Activated naive CD4-positive, alpha-beta T cell treated with anti-CD3 and anti-CD28 coated beads, Interleukin-2, amount 50 U/mL, for 24 hours (primary cell): ENCODE results near the gene HBP1.
"Not testable (repeated sequence)": the region's sequence is repeated elsewhere in the genome, so short reads cannot be mapped to it uniquely, and the experiment has no call there.

Experiments used
- H3K27ac Mint-ChIP-seq: one replicate; pipeline ENCODE4 v1.8.0; 2021; ENCODE audit warnings: mild to moderate bottlenecking, mixed read lengths
- H3K27me3 Mint-ChIP-seq: one replicate; pipeline ENCODE4 v1.8.0; 2021; ENCODE audit warnings: mixed read lengths
- H3K36me3 Mint-ChIP-seq: one replicate; pipeline ENCODE4 v1.8.0; 2021; ENCODE audit warnings: mixed read lengths
- H3K4me1 Mint-ChIP-seq: one replicate; pipeline ENCODE4 v1.8.0; 2021; ENCODE audit warnings: mixed read lengths
- H3K4me3 Mint-ChIP-seq: one replicate; pipeline ENCODE4 v1.8.0; 2021; ENCODE audit warnings: mild to moderate bottlenecking, mixed read lengths
- H3K9me3 Mint-ChIP-seq: one replicate; pipeline ENCODE4 v1.8.0; 2021; ENCODE audit warnings: mixed read lengths

The HBP1 gene

DNA sequence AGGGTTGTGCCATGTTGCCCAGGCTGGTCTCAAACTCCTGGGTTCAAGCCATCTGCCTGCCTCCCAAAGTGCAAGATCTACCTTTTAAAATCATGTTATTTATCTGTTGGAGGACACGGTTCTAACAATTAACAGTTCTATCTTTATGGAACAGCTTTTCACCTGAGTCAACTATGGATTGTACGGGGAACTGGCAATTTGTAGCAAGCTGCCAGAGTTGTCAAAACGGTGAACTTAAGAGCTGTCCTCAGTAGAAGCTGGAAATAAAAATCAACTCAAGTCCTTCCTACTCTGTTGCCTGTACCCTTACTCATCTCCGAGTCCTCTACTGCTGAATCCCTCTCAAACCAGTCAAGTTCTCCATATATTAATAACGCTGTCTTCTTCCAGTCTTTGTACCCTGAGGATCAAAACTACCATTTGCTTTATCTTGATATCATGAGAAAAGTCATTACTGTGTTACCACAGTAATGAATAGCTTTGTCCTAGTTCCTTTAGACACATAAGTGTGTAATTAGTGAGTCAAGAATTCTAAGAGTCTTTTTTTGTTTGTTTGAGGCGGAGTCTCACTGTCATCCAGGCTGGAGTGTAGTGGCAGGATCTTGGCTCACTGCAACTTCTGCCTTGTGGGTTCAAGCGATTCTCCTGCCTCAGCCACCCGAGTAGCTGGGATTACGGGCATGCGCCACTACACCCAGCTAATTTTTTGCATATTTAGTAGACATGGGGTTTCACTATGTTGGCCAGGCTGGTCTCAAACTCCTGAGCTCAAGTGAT lies 28.2 kb downstream of the HBP1 start:
- Mint-ChIP-seq H3K27me3 (no peaks in the 10 kb centered on the region), H3K4me1 (peaks cover 17% of the 10 kb centered on the region), H3K27ac (peak overlapping the region; percentile 25), H3K4me3 (no peak overlapping the region), H3K9me3 (no peaks in the 10 kb centered on the region), H3K36me3 (peaks cover 8% of the 10 kb centered on the region)

DNA sequence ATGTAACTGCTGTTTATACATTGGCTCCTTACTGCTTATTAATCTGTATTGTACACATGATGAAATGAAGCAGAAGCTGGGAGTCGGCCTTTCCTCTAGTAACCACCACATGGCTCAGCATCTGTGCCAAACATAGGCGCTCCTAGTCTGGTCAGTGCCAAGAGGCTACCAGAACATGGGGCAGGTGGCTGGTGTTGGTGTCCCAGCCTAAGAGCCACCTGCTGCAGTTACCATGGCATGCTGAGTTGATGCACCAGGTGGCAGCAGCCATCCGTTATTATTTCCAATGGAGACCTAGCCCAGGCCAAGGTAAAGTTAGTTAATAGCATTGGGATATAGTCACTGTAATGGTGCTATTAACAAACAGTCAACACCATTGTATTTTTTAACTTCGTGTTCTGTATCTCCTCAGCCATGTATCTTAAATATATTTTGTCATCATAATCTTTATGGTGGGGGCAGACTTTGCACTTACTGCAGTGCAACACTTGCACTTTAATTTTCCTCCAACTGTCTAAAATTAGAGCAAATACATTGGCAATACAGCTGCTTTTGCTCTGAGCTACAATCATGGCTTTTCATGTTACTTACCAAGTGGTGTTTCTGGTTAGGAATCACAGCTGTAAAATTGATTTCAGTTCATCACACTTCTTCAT lies 33.1 kb downstream of the HBP1 start:
- Mint-ChIP-seq H3K27ac (no peak overlapping the region), H3K4me1 (peaks cover 3% of the 10 kb centered on the region), H3K36me3 (peaks cover 13% of the 10 kb centered on the region), H3K9me3 (no peaks in the 10 kb centered on the region), H3K4me3 (no peak overlapping the region), H3K27me3 (no peaks in the 10 kb centered on the region)

DNA sequence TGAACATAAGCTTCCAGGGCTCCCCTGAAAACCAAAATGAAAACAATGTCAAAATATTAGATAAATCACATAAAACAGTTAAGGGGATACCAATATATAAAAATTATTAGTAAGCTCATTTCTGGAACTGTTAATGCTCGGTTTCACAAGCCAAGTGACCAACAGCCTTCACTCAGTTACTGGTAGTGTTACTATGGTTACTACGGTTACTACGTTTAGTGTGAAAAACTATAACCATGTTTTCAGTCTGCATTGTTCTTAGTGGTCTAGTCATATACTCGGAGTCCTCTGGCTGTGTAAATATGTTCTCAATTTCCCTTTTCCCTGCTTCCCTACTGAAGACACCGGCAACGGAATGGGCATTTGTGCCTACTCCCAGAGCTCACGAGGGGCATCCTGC lies 34.8 kb downstream of the HBP1 start:
- Mint-ChIP-seq H3K27ac (no peak overlapping the region), H3K27me3 (no peaks in the 10 kb centered on the region), H3K36me3 (peaks cover 13% of the 10 kb centered on the region), H3K9me3 (no peaks in the 10 kb centered on the region), H3K4me1 (no peaks in the 10 kb centered on the region), H3K4me3 (no peak overlapping the region)

DNA sequence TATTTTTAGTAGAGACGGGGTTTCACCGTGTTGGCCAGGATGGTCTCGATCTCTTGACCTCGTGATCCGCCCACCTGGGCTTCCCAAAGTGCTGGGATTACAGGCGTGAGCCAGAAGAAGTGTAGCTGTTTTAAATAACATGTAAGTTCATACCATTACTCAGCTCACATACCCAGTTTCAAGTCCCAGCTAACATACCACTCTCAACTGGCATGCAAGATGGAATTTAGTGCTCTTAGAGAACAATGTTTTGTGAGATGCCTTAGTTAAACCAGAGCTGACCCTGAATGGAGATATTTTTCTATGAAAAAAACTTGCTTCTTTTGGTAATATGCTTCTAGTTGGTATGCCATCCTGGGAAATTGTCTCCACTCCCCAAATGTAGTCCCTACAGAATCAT lies 37.3 kb downstream of the HBP1 start:
- no peak overlapping the region for H3K27ac Mint-ChIP-seq
- no peak overlapping the region for H3K4me3 Mint-ChIP-seq
- H3K4me1 Mint-ChIP-seq: no peaks in the 10 kb centered on the region
- H3K27me3 Mint-ChIP-seq: no peaks in the 10 kb centered on the region
- no peaks in the 10 kb centered on the region for H3K9me3 Mint-ChIP-seq
- peaks cover 22% of the 10 kb centered on the region for H3K36me3 Mint-ChIP-seq

DNA sequence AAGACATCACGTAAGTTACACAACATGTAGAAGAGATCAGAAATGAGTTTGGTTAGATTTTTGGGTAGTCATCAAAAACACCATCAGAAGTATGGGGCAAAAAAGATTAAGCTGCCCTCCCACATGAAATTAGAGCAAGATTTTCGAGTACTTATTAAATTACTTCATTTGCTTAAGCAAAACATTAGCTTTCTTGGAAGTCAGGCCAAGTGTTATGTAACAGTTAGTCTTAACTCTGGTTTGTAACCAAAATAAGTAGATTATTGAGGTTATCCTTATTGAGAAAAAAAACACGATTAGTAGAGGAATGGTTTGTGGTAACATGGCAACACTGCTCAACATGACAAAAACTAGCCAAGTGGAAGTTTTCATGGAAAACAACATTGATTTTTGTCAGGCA lies 37.9 kb downstream of the HBP1 start:
- H3K27ac Mint-ChIP-seq: no peak overlapping the region
- H3K4me1 Mint-ChIP-seq: no peaks in the 10 kb centered on the region
- peaks cover 21% of the 10 kb centered on the region for H3K36me3 Mint-ChIP-seq
- H3K27me3 Mint-ChIP-seq: no peaks in the 10 kb centered on the region
- H3K9me3 Mint-ChIP-seq: no peaks in the 10 kb centered on the region
- H3K4me3 Mint-ChIP-seq: no peak overlapping the region

- Mint-ChIP-seq H3K27ac (no peak overlapping the region), H3K36me3 (peaks cover 19% of the 10 kb centered on the region), H3K27me3 (no peaks in the 10 kb centered on the region), H3K9me3 (no peaks in the 10 kb centered on the region), H3K4me1 (no peaks in the 10 kb centered on the region), H3K4me3 (no peak overlapping the region)
These were observed 38.7 kb downstream of the HBP1 start for GRCh38 chr7:107207459-107207858.

DNA sequence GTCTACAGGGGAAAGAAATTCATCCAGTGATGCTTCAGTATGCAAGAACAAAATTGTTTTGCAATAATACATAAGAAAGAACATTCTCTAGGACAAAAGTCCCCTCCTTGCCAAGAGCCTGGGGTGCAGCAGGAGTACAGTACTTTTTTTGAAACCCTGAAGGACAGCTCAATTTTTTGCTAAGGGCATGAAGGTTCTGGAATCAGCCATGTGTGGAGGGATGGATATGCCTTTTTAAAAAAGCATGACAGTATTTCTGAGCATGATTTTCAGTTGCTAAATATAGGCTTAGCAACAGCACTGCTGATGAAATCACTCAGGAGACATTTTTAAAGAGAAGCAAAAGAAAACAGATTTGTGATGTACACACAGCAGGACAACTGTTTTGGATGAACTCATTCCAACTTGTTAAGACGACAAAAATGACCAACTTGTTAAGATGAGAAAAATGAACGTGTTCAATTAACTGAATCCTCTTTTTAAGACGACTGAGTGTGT lies 39.3 kb downstream of the HBP1 start:
- H3K4me3 Mint-ChIP-seq: no peak overlapping the region
- peaks cover 18% of the 10 kb centered on the region for H3K36me3 Mint-ChIP-seq
- no peaks in the 10 kb centered on the region for H3K27me3 Mint-ChIP-seq
- no peaks in the 10 kb centered on the region for H3K9me3 Mint-ChIP-seq
- H3K4me1 Mint-ChIP-seq: no peaks in the 10 kb centered on the region
- H3K27ac Mint-ChIP-seq: peak overlapping the region; percentile 48

DNA sequence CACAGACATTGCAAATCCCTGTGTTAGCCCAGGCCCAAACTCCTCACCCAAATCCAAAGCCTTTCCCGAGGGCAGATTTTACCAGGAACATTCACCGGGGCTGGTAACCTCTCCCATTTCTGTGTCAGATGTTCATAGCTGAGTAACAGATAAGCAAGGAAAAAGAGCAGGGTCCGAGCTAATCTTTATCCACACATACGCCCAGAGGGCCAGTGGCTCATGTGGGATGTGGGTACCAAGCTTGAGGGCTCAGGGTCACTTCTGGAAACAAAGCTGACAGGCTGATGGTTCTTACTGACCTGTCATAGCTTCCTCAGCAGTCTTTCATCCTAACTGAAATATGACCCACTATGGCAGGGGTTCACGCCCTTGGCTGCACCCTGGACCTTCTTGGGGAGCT lies 39.8 kb downstream of the HBP1 start:
- no peaks in the 10 kb centered on the region for H3K27me3 Mint-ChIP-seq
- no peak overlapping the region for H3K4me3 Mint-ChIP-seq
- no peak overlapping the region for H3K27ac Mint-ChIP-seq
- H3K9me3 Mint-ChIP-seq: no peaks in the 10 kb centered on the region
- H3K4me1 Mint-ChIP-seq: no peaks in the 10 kb centered on the region
- H3K36me3 Mint-ChIP-seq: peaks cover 22% of the 10 kb centered on the region

GRCh38 chr7:107209565-107209964 lies 40.8 kb downstream of the HBP1 start:
- Mint-ChIP-seq H3K4me3 (no peak overlapping the region), H3K36me3 (peaks cover 25% of the 10 kb centered on the region), H3K27ac (peak overlapping the region; percentile 56), H3K27me3 (no peaks in the 10 kb centered on the region), H3K9me3 (no peaks in the 10 kb centered on the region), H3K4me1 (no peaks in the 10 kb centered on the region)

- H3K9me3 Mint-ChIP-seq: no peaks in the 10 kb centered on the region
- H3K4me1 Mint-ChIP-seq: no peaks in the 10 kb centered on the region
- H3K36me3 Mint-ChIP-seq: peaks cover 27% of the 10 kb centered on the region
- no peak overlapping the region for H3K27ac Mint-ChIP-seq
- no peaks in the 10 kb centered on the region for H3K27me3 Mint-ChIP-seq
- no peak overlapping the region for H3K4me3 Mint-ChIP-seq
These were observed 41.6 kb downstream of the HBP1 start for GRCh38 chr7:107210400-107210799.

DNA sequence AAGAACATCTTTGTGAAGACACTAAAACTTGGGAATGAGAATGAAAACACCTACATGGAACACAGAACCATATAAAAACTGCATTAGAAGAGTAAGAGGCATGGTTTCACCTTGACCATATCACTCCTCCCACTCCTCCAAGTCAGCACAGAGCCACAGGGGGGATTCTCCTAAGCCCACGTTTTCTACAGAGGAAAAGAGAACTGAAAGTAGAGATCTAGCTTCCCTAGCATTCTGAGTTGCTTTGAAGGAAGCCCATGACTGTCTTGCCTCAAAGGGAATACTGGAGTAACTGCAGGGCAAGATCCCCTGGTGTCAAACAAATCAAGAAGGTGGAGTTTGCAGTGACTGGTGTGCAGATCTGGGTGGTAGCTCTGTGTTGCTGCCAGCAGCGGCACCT lies 43.9 kb downstream of the HBP1 start:
- H3K27me3 Mint-ChIP-seq: no peaks in the 10 kb centered on the region
- H3K36me3 Mint-ChIP-seq: peaks cover 41% of the 10 kb centered on the region
- H3K4me1 Mint-ChIP-seq: no peaks in the 10 kb centered on the region
- H3K4me3 Mint-ChIP-seq: no peak overlapping the region
- peaks cover 11% of the 10 kb centered on the region for H3K9me3 Mint-ChIP-seq
- H3K27ac Mint-ChIP-seq: no peak overlapping the region

GRCh38 chr7:107213193-107213788 lies 44.5 kb downstream of the HBP1 start:
- no peaks in the 10 kb centered on the region for H3K4me1 Mint-ChIP-seq
- peaks cover 44% of the 10 kb centered on the region for H3K36me3 Mint-ChIP-seq
- H3K27ac Mint-ChIP-seq: no peak overlapping the region
- peaks cover 11% of the 10 kb centered on the region for H3K9me3 Mint-ChIP-seq
- no peak overlapping the region for H3K4me3 Mint-ChIP-seq
- H3K27me3 Mint-ChIP-seq: no peaks in the 10 kb centered on the region

DNA sequence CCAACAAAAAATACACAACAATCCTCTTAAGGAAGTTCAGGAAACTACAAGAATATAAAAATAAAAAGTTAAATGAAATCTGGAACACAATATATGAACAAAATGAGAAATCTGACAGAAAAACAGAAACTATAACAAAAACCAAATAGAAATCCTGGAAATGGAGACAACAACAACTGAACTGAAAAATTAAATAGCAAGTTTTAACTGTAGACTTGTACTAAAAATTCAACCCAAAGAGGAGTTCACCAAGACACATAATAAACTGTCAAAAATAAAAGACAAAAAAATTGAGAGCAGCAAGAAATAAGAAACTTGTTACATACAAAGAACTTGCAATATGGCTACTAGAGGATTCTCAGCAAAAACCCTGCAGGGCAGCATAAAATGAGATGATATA lies 45.1 kb downstream of the HBP1 start:
- Mint-ChIP-seq H3K27me3 (no peaks in the 10 kb centered on the region), H3K4me1 (no peaks in the 10 kb centered on the region), H3K4me3 (no peak overlapping the region), H3K9me3 (peaks cover 11% of the 10 kb centered on the region), H3K27ac (no peak overlapping the region), H3K36me3 (peaks cover 47% of the 10 kb centered on the region)

DNA sequence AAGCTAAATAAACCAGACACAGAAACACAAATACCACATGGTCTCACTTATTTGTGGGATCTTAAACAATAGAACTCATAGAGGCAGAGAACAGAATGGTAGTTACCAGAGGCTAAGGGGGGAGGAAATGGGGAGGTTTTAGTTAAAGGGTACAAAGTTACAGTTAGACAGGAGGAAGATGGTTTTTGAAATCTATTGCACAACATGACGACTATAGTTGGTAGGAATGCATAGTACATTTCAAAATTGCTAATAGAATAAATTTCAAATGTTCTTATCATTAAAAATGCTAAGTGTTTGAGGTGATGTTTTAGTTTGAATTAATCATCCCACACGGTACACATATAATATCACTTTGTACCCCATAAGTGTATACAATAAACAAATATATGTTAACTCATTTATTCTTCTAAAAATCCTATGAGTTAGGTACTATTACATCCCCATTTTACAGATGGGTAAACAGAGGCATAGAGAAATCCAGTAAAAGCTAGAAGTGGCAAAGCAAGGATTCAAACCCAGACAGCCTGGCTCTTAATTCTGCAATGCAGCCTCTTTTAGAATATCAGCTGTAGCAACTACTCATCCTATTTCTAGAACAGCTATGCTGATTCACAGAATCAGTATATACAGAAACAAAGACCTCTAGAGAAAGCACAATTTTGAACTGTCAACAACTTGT lies 50.9 kb downstream of the HBP1 start:
- no peak overlapping the region for H3K4me3 Mint-ChIP-seq
- H3K4me1 Mint-ChIP-seq: no peaks in the 10 kb centered on the region
- peaks cover 11% of the 10 kb centered on the region for H3K9me3 Mint-ChIP-seq
- H3K27me3 Mint-ChIP-seq: no peaks in the 10 kb centered on the region
- H3K36me3 Mint-ChIP-seq: peaks cover 43% of the 10 kb centered on the region
- H3K27ac Mint-ChIP-seq: no peak overlapping the region

- Mint-ChIP-seq H3K27me3 (no peaks in the 10 kb centered on the region), H3K36me3 (peaks cover 37% of the 10 kb centered on the region), H3K9me3 (peaks cover 11% of the 10 kb centered on the region), H3K4me3 (no peak overlapping the region), H3K27ac (no peak overlapping the region), H3K4me1 (no peaks in the 10 kb centered on the region)
These were observed 51.6 kb downstream of the HBP1 start for GRCh38 chr7:107220356-107220755.

GRCh38 chr7:107220806-107221205 lies 52.0 kb downstream of the HBP1 start:
- H3K27me3 Mint-ChIP-seq, H3K4me1 Mint-ChIP-seq, H3K4me3 Mint-ChIP-seq, H3K27ac Mint-ChIP-seq: not testable (repeated sequence)
- peaks cover 36% of the 10 kb centered on the region for H3K36me3 Mint-ChIP-seq
- peaks cover 11% of the 10 kb centered on the region for H3K9me3 Mint-ChIP-seq
